ENCODE data around the gene DHRS9. TPM values are rescaled to one million over a fixed set of nuclear protein-coding genes. Genes with fewer than 3 reads are reported as not detected.

DHRS9 gene
- polyA plus RNA-seq (ENCODE audit: low read depth in 6 of 6) = 1 to 10 TPM in 2 of 6 donors, not detected in 4; 1.3 to 2.0 TPM

DNA sequence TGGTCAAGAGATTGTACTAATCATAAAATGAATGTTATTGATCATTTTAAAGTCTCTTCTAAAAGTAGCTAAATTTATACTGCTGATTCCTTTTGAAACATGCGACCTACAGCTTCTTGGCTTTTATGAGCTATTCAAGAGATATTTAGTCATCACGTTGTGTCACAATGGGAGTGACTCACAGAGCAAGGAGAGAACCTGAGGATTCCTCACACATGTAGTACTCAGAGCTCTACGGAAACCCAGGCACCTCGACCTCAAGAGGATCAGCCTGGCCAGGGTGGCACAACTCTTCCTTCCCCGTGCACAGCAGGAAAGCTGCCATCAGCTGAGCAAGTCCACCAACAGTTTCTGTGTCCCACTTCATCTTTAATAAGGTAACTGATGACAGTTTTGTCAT is at the start of gene DHRS9:
Gene DHRS9, plus strand, starts transcription at position 223 of the 400 bp plus-strand sequence. CDS start 12,019 bp downstream, outside the sequence.
- H3K36me3 Mint-ChIP-seq = no peaks in the 10 kb centered on the region
- DNase-seq (no peak), ATAC-seq (ENCODE audit: low read depth in 2 of 2) (no peak)
- H3K4me1 Mint-ChIP-seq = peaks cover 21 to 32% (median 31%) of the 10 kb centered on the region in 3 donors
- H3K27ac Mint-ChIP-seq = peak within 1 kb of the TSS in 1 of 6 donors; percentile 16
- H3K4me3 Mint-ChIP-seq = no peak within 1 kb of the TSS
- no peaks in the 10 kb centered on the region for H3K9me3 Mint-ChIP-seq
- H3K27me3 Mint-ChIP-seq = no peaks in the 10 kb centered on the region

DNA sequence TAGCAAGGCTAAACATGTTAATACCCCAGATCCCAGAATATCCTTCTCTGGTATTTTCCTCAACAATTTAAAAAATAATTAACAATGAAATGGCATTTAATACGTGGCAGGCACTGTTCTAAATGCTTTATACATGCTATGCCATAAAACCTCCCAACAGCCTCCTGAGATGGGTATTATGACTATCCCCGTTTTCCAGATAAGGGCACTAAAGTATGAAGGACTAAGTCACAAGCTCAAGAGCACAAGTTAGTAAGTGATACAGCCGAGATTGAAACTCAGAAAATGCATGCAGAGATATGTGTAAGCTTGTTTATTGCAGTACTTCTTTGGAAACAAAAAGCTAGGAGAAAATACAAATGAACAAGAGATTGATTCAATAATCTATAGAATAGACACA is 46.2 kb upstream of the DHRS9 start:
- ATAC-seq (ENCODE audit: low read depth in 2 of 2) (no peak), DNase-seq (no peak)
- Mint-ChIP-seq H3K4me3 (no peak overlapping the region), H3K4me1 (no peaks in the 10 kb centered on the region), H3K9me3 (peaks cover 0 to 2% (median 0%) of the 10 kb centered on the region in 7 donors), H3K27ac (no peak overlapping the region), H3K36me3 (no peaks in the 10 kb centered on the region), H3K27me3 (peaks cover 0 to 4% (median 0%) of the 10 kb centered on the region in 3 donors)

DNA sequence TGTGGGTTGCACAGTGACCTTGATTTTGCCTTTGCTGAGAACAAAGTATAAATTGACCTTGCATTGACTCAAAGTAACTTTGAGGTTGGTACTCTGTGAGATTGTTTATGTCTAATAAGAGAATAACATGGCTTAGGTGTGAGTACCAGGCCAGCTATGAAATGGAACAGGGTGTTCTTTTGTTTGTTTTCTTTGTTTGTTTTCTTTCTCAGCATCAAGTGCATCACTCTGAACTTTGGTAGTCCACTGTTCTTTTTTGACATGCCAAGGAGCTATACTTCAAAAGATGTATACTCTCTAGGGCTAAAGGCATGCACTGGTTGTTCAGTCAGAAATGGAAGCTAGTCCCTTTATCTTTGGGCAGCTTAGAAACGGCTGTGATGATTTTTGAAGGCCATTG is 43.3 kb upstream of the DHRS9 start:
- H3K27me3 Mint-ChIP-seq = peaks cover 0 to 4% (median 0%) of the 10 kb centered on the region in 3 donors
- no peak overlapping the region for H3K27ac Mint-ChIP-seq
- no peaks in the 10 kb centered on the region for H3K36me3 Mint-ChIP-seq
- no peaks in the 10 kb centered on the region for H3K4me1 Mint-ChIP-seq
- peaks cover 0 to 3% (median 0%) of the 10 kb centered on the region in 7 donors for H3K9me3 Mint-ChIP-seq
- no peak overlapping the region for H3K4me3 Mint-ChIP-seq
- ATAC-seq (ENCODE audit: low read depth in 2 of 2) (no peak), DNase-seq (no peak)

DNA sequence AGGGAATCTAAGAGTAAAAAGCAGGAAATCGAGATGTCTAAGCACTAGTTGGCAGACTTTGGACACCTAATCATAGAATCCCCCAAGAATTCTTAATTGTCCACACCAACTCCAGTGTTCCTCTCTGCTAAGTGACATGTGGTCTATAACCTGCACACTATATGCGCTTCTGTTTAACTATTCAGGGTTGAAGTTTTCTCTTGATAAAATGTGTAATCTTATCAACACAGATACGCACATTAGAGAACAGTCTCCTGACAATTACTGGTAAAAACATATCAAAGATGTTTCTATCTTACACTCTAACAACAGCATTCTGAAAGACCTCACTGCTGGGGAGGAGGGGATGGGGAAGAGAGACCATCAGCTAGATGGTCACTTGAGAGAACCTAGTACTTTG is 42.1 kb upstream of the DHRS9 start:
- H3K4me1 Mint-ChIP-seq = no peaks in the 10 kb centered on the region
- no peak for ATAC-seq (ENCODE audit: low read depth in 2 of 2)
- peaks cover 0 to 4% (median 0%) of the 10 kb centered on the region in 3 donors for H3K27me3 Mint-ChIP-seq

DNA sequence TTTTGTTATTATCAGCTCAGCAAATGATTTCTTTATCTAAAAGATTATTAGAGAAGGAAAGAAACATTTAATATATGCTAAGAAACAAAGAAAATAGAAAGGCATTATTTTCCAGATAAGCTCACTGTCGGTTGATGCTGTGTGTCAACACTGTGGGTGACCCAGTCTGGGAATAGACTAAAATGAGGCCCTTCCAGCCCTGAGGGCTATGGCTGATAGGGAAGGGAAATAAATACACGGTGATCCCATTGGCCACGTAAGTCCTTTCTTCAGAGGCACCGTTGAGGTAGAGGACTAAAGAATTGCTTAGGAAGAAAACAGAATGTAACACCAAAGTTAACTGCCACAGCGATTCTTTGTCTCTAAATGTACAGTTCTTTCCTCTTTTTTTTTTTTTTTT is 40.0 kb upstream of the DHRS9 start:
- no peak for DNase-seq
- no peaks in the 10 kb centered on the region for H3K4me1 Mint-ChIP-seq
- H3K4me3 Mint-ChIP-seq = no peak overlapping the region
- H3K9me3 Mint-ChIP-seq = peaks cover 4 to 12% (median 9%) of the 10 kb centered on the region in 7 donors
- H3K27me3 Mint-ChIP-seq = peaks cover 0 to 4% (median 0%) of the 10 kb centered on the region in 3 donors
- no peak for ATAC-seq (ENCODE audit: low read depth in 2 of 2)
- peaks cover 0 to 9% of the 10 kb centered on the region in 2 donors for H3K36me3 Mint-ChIP-seq
- no peak overlapping the region for H3K27ac Mint-ChIP-seq

More for the DNA sequence above, 42.1 kb upstream of the DHRS9 start:
- H3K36me3 Mint-ChIP-seq = no peaks in the 10 kb centered on the region
- H3K27ac Mint-ChIP-seq = no peak overlapping the region
- no peak overlapping the region for H3K4me3 Mint-ChIP-seq
- no peak for DNase-seq
- peaks cover 0 to 3% (median 0%) of the 10 kb centered on the region in 7 donors for H3K9me3 Mint-ChIP-seq

DNA sequence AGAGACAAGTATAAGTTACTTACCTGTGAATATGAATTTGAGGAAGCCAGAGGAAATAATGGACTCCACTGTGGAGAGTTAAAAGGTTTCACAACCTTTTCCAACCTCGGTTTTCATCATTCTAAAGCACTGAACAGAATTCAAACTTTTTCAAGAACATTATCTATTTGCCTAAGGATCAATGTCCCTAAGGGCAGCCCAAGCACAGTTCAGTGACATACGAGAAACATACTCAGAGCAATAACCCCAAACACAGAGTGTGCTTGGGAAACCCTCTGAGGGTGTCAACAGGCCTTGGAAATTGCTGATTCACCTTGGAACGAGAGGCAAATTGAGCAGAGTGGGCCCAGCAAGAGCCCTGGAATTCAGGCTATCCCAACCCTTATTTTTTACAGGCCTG is 38.2 kb upstream of the DHRS9 start, which contains the start of gene ABCB11:
Gene ABCB11, minus strand, starts transcription at position 123 of the 400 bp plus-strand sequence. CDS start 13,199 bp downstream, outside the sequence.
- Mint-ChIP-seq H3K4me1 (no peaks in the 10 kb centered on the region), H3K9me3 (peaks cover 4 to 16% (median 11%) of the 10 kb centered on the region in 7 donors), H3K27me3 (no peaks in the 10 kb centered on the region), H3K27ac (no peak within 1 kb of the TSS), H3K4me3 (no peak within 1 kb of the TSS), H3K36me3 (peaks cover 0 to 9% of the 10 kb centered on the region in 2 donors)
- ATAC-seq (ENCODE audit: low read depth in 2 of 2) (no peak), DNase-seq (no peak)

DNA sequence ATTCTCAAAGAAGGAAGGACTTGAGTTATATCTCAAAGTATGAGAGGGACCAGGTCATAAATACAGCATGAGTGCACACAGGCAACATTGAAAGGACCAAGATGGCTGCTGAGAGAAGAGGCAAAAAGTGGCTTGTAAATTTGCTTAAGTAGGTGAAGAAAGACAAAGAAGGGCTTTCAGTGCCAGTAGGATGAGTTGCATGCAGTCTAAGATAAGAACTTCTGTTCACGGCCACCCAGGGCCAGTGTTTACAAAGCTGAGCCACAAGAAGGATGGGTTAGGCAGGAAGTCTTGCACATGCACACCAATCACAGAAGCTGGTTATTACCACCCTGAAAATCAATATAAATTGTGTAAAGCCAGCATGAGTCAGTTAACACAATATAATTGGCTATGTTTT is 35.1 kb upstream of the DHRS9 start:
- H3K27ac Mint-ChIP-seq = no peak overlapping the region
- ATAC-seq (ENCODE audit: low read depth in 2 of 2) = no peak
- H3K36me3 Mint-ChIP-seq = peaks cover 0 to 9% of the 10 kb centered on the region in 2 donors

DNA sequence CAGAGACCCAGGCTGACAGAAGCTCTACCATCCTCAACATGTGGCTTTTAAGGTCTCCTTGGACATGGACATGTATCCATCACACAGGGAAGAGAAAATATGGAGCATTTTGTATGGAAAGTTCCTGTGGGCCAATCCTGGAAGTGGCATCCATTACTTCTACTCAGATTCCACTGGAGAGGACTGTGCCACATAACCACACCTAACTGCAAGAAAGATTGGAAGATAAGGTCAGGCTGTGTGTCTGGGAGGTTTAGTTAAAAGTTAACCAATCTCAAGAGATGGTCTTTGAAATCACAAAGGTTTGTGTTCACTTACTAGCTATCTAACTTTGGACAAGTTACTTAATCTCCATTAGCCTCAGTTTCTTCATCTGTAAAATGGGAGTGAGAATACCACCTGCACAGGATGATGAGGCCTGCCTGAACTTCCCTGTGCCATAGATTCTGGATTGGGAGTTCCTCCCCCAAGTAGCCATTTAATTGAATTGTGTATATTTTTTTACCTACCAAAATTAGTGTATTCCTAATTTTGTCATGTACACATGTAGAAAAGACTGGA is 34.3 kb upstream of the DHRS9 start:
- no peak overlapping the region for H3K4me3 Mint-ChIP-seq
- DNase-seq (no peak), ATAC-seq (ENCODE audit: low read depth in 2 of 2) (no peak)
- peaks cover 5 to 12% (median 11%) of the 10 kb centered on the region in 3 donors for H3K4me1 Mint-ChIP-seq
- H3K36me3 Mint-ChIP-seq = peaks cover 0 to 9% of the 10 kb centered on the region in 2 donors
- no peaks in the 10 kb centered on the region for H3K27me3 Mint-ChIP-seq
- peaks cover 4 to 16% (median 11%) of the 10 kb centered on the region in 7 donors for H3K9me3 Mint-ChIP-seq
- no peak overlapping the region for H3K27ac Mint-ChIP-seq

More for the DNA sequence above, 35.1 kb upstream of the DHRS9 start:
- no peak overlapping the region for H3K4me3 Mint-ChIP-seq
- no peak for DNase-seq
- H3K9me3 Mint-ChIP-seq = peaks cover 4 to 16% (median 11%) of the 10 kb centered on the region in 7 donors
- H3K27me3 Mint-ChIP-seq = no peaks in the 10 kb centered on the region
- H3K4me1 Mint-ChIP-seq = peaks cover 5 to 12% (median 5%) of the 10 kb centered on the region in 3 donors

DNA sequence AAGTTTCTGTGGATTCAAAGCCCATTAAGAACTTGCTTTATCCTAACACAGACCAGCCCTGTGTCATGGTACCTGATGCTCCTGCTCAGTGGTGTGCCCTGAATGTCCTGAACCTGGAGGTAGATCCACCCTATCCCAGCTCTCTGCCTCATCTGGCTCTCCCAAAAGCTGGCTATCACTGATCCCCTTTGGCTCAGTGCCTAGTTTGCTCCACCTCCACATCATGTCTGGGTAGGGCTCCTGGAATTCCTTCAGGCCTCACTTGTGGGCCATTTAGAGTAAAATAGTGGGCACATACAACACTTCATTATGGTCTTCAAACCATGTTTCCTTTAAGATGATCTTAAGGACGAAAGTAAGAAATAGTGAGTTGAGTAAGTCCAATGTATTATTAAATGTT is 33.5 kb upstream of the DHRS9 start:
- H3K9me3 Mint-ChIP-seq = peaks cover 4 to 16% (median 11%) of the 10 kb centered on the region in 7 donors
- H3K27ac Mint-ChIP-seq = no peak overlapping the region
- H3K4me3 Mint-ChIP-seq = no peak overlapping the region
- H3K36me3 Mint-ChIP-seq = peaks cover 0 to 9% of the 10 kb centered on the region in 2 donors
- no peak for DNase-seq
- H3K4me1 Mint-ChIP-seq = peaks cover 5 to 12% (median 11%) of the 10 kb centered on the region in 3 donors
- ATAC-seq (ENCODE audit: low read depth in 2 of 2) = no peak
- H3K27me3 Mint-ChIP-seq = no peaks in the 10 kb centered on the region

DNA sequence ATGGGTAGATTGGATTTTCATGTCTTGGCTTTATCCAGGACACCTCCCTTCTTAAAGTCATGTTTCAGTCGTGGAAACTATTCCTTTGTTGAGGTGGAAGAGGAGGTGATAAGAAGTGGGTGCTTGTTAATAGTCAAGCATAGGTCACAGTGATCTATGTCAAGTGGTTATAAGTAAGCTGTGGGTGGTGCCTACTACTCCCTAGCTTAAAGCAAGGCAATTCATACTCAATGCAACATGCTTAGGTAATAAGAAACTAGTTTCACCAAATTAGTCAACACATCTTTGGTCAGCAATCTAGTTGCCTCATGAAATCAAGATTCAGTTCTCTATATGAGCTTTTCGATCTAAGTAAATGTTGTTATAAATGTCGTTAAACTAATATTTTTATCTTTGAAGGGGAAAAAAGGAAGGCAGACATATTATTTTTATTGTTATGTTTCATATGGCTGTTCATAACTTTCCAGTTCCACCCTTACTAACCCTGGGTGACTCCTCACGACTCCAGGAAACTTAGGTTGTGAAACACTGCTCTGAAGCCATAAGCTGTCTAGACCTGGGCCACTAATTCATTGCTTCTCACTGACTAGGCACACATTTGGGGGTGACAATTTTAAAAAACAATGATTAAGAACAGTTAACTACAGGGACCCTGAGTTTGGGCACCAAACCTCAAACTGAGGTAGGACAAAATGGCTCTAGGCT is 32.5 kb upstream of the DHRS9 start:
- no peak for DNase-seq
- Mint-ChIP-seq H3K4me1 (peaks cover 5 to 12% (median 11%) of the 10 kb centered on the region in 3 donors), H3K4me3 (no peak overlapping the region), H3K27ac (no peak overlapping the region), H3K27me3 (no peaks in the 10 kb centered on the region), H3K9me3 (peaks cover 4 to 22% (median 11%) of the 10 kb centered on the region in 7 donors), H3K36me3 (peaks cover 3 to 9% of the 10 kb centered on the region in 2 donors)
- no peak for ATAC-seq (ENCODE audit: low read depth in 2 of 2)

DNA sequence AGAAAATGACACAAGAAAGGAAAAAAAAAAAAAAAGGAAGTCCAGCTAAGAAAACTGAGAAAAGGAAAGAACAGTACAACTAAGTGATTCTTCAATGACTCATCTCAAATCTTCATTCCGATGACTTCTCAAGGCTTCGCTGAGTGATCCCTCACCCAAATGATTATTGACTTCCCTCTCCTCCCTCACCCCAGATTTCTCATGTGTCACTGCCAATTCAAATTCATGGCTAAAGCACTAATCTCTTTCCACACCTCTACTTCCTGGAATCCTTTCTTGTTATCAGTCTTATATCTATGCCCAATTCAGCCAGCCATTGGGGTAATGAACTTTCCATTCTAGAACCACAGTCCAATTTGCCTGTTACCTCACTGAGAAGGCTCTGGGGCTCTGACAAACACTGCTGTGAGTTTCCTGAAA is 31.0 kb upstream of the DHRS9 start:
- H3K27me3 Mint-ChIP-seq = no peaks in the 10 kb centered on the region
- no peak overlapping the region for H3K27ac Mint-ChIP-seq
- peaks cover 9 to 28% (median 17%) of the 10 kb centered on the region in 7 donors for H3K9me3 Mint-ChIP-seq
- DNase-seq (no peak), ATAC-seq (ENCODE audit: low read depth in 2 of 2) (no peak)
- peaks cover under 1 to 15% of the 10 kb centered on the region in 2 donors for H3K36me3 Mint-ChIP-seq
- H3K4me1 Mint-ChIP-seq = peaks cover 5 to 12% (median 11%) of the 10 kb centered on the region in 3 donors
- no peak overlapping the region for H3K4me3 Mint-ChIP-seq

DNA sequence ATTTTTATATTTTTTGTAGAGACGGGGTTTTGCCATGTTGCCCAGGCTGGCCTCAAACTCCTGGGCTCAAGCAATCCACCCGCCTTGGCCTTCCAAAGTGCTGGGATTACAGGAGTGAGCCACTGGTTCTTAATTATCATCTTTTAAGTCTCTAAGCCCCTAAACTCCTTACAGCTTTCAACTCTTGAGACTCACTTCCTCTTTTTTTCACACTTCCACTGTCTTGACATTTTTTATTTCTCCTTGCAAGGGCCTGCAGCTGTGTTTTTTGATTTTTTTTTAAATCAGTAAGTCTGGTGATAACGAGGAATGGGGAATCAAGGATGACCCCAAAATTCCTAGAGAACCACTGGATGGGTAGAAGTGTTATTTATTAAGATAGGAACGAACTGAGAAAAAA is 29.7 kb upstream of the DHRS9 start:
- peak overlapping the region in 2 of 6 donors; percentile 36 to 47 for H3K27ac Mint-ChIP-seq

DNA sequence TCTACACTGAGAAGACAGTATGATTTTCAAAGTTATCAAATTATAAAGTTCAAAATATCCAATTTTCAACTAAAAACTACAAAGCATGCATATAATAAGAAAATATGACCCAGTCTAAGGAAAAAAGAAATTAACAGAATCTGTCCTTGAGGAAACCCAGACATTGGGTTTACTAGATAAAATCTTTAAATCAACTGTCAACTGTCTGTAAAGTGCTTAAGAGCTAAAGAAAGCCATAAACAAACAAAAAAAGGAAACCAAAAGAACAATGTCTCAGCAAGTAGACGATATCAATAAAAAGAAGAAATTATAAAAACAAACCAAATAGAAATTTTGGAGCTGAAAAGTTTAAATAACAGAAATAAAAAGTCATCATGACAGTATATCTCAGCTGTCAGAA is 27.8 kb upstream of the DHRS9 start:
- Mint-ChIP-seq H3K27ac (no peak overlapping the region), H3K4me3 (no peak overlapping the region), H3K36me3 (peaks cover 10 to 18% of the 10 kb centered on the region in 2 donors), H3K27me3 (no peaks in the 10 kb centered on the region), H3K9me3 (peaks cover 6 to 44% (median 25%) of the 10 kb centered on the region in 7 donors), H3K4me1 (peaks cover 5 to 12% (median 11%) of the 10 kb centered on the region in 3 donors)
- ATAC-seq (ENCODE audit: low read depth in 2 of 2) (no peak), DNase-seq (no peak)

More for the DNA sequence above, 29.7 kb upstream of the DHRS9 start:
- peak; percentile 2 for DNase-seq
- Mint-ChIP-seq H3K4me3 (peak overlapping the region in 1 of 8 donors; percentile 35), H3K4me1 (peaks cover 5 to 12% (median 11%) of the 10 kb centered on the region in 3 donors), H3K9me3 (peaks cover 6 to 34% (median 22%) of the 10 kb centered on the region in 7 donors), H3K36me3 (peaks cover 0 to 18% of the 10 kb centered on the region in 2 donors), H3K27me3 (no peaks in the 10 kb centered on the region)
- peak; percentile 37 to 49 for ATAC-seq (ENCODE audit: low read depth in 2 of 2)
